Right atrium auricular region (tissue), 2 donors: ENCODE data around the gene DMXL1. TPM values are rescaled to one million over a fixed set of nuclear protein-coding genes. Genes with fewer than 3 reads are reported as not detected.
A peak's percentile ranks its signal among the peaks of the same experiment; 100 is the strongest.

ENCODE experiments used
- DNase-seq: peaks from one replicate; pipeline ENCODE4 v3.0.0-alpha.2; 2019; ENCODE audit warnings: low spot score
- H3K27ac ChIP-seq, 2 donors: fragments of 200-600 bp; sonication (generic); 1 replicate in 1 of 2; 2 replicates in 1 of 2; pipeline ENCODE4 v1.5.1; 2016 to 2019
- H3K27me3 ChIP-seq, 2 donors: fragments of 200-600 bp; sonication (generic); one replicate each; pipeline versions ENCODE4 v1.5.1 to v1.6.0; 2017 to 2019
- H3K36me3 ChIP-seq: fragments of 200-600 bp; sonication (generic); one replicate; pipeline ENCODE4 v1.5.1; 2016
- H3K4me1 ChIP-seq, 2 donors: fragments of 200-600 bp; sonication (generic); one replicate each; pipeline versions ENCODE4 v1.5.1 to v1.6.0; 2017 to 2019
- H3K4me3 ChIP-seq, 2 donors: fragments of 200-600 bp; sonication (generic); 1 replicate in 1 of 2; 2 replicates in 1 of 2; pipeline ENCODE4 v1.5.1; 2017 to 2019; ENCODE audit warnings: mild to moderate bottlenecking in 1 of 2, moderate library complexity in 1 of 2
- H3K9me3 ChIP-seq, 2 donors: fragments of 200-600 bp; sonication (generic); one replicate each; pipeline ENCODE4 v1.5.1; 2019
- total RNA-seq, 2 donors: library from RNA; depleted of rRNA; stranded (reverse); fragments of >200 nt; gene quantifications; one replicate each; pipeline ENCODE4 v1.1.0, GENCODE V29; 2016
- TF ChIP-seq, protein P1 (sequence below), 2 donors: fragments of 200-600 bp; sonication (generic); IDR thresholded peaks; one replicate each; pipeline ENCODE4 v1.5.1; 2019; ENCODE audit warnings: antibody characterized with exemption in 2 of 2

Gene DMXL1
- total RNA-seq, 2 donors from 2014 or later, result 29.4 to 40.5 TPM

DNA sequence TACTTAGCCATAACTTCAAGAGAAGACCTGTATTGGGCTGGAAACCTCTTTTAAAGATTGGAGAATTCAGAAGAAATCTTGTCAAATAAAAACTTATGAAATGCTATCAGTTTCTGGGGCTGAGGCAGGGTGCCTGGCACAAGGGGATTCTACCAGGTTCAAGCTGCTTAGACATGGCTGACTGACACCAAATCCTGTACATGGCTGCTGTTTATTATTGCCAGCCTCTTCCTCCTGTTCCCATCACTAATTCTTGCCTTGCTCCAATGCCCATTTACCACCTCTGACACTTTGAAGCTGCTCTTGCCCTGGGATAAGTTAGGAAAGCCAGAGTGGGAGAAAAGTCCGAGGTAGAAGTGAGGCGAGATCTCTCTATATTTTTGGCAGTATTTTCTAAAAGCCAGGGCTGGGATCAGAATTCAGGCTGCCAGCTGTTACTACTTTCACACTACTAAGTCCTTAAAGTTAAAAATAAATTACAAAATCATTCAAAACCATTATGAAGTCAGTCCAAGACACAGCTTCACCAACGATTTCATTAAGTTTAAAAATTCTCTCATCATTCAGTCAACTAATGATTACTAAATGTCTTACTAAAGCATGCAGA, 218.7 kb downstream of the DMXL1 start:
- Histone ChIP-seq H3K27ac (peak overlapping the region in 1 of 2 donors; percentile 7), H3K4me1 (peaks cover 0 to 19% of the 10 kb centered on the region in 2 donors), H3K9me3 (no peaks in the 10 kb centered on the region), H3K4me3 (no peak overlapping the region), H3K27me3 (no peaks in the 10 kb centered on the region), H3K36me3 (no peaks in the 10 kb centered on the region)
- DNase-seq, result no peak
- TF ChIP-seq, protein P1, sequence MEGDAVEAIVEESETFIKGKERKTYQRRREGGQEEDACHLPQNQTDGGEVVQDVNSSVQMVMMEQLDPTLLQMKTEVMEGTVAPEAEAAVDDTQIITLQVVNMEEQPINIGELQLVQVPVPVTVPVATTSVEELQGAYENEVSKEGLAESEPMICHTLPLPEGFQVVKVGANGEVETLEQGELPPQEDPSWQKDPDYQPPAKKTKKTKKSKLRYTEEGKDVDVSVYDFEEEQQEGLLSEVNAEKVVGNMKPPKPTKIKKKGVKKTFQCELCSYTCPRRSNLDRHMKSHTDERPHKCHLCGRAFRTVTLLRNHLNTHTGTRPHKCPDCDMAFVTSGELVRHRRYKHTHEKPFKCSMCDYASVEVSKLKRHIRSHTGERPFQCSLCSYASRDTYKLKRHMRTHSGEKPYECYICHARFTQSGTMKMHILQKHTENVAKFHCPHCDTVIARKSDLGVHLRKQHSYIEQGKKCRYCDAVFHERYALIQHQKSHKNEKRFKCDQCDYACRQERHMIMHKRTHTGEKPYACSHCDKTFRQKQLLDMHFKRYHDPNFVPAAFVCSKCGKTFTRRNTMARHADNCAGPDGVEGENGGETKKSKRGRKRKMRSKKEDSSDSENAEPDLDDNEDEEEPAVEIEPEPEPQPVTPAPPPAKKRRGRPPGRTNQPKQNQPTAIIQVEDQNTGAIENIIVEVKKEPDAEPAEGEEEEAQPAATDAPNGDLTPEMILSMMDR (IDR thresholded peaks at IDR 0.05), result no peak

DNA sequence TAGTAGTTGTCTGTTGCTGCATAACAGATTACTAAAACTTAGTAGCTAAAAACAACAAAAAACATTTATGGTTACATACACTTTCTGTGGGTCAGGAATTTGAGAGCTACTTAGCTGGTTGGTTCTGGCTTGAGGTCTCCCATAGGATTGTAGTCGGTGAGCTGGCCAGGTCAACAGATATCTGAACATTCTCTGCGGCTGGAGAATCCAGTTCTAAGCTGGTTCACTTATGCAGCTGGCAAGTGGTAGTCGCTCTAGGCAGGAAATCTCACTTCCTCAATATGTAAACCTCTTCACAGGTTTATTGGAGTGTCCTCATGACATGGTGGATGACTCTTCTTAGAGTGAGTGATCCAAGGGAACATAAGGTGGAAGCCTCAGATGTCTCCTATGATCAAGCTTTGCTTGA, 219.3 kb downstream of the DMXL1 start:
- TF ChIP-seq, protein P1 (IDR thresholded peaks at IDR 0.05), result no peak
- Histone ChIP-seq H3K36me3 (no peaks in the 10 kb centered on the region), H3K27ac (no peak overlapping the region), H3K27me3 (no peaks in the 10 kb centered on the region), H3K4me3 (no peak overlapping the region), H3K9me3 (no peaks in the 10 kb centered on the region), H3K4me1 (peaks cover 0 to 14% of the 10 kb centered on the region in 2 donors)
- no peak for DNase-seq

DNA sequence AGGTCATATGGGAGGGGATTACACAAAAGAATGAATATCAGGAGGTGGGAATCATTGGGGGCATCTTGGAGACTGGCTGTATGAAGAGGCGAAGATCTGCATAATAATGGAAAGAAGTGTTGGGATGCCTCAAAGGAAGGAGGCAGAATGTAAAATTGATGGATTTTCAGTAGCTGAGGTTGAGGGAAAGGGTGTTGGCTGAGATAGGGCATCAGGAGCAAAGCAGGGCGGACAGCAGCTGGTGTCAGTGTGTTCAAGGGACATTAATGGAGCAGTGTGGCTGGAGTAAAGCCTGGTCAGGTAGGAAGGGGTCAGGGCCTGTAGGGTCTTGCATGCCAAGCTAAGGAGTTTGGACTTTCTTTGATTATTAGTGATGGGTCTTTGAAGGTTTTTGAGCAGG, 219.7 kb downstream of the DMXL1 start:
- H3K27me3 ChIP-seq, result no peaks in the 10 kb centered on the region
- TF ChIP-seq, protein P1 (IDR thresholded peaks at IDR 0.05), result no peak
- H3K4me1 ChIP-seq, result peaks cover 0 to 14% of the 10 kb centered on the region in 2 donors
- no peak overlapping the region for H3K4me3 ChIP-seq
- no peak for DNase-seq
- no peak overlapping the region for H3K27ac ChIP-seq
- H3K9me3 ChIP-seq, result no peaks in the 10 kb centered on the region
- no peaks in the 10 kb centered on the region for H3K36me3 ChIP-seq

DNA sequence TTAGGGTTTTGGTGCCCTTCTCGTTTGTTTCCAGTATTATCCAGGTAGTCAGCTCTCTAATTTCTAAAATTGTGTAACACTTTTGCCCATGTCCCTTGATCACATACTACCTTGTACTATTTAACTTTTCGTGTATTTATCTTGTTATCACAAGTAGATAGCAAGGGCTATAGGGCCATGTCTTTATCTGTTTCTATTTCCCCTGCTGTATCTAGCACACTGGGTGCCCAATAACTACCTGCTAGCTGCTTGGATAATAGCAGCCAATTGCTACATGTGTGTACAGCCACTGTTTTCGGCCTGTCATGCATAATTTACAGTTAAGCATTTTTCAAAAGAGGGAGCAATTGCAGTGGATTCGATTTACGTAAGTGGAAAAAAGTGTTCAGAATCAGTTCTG, 220.2 kb downstream of the DMXL1 start:
- Histone ChIP-seq H3K4me1 (peaks cover 0 to 14% of the 10 kb centered on the region in 2 donors), H3K36me3 (no peaks in the 10 kb centered on the region), H3K27me3 (no peaks in the 10 kb centered on the region), H3K27ac (no peak overlapping the region), H3K4me3 (no peak overlapping the region), H3K9me3 (no peaks in the 10 kb centered on the region)
- no peak for DNase-seq
- TF ChIP-seq, protein P1 (IDR thresholded peaks at IDR 0.05), result no peak

DNA sequence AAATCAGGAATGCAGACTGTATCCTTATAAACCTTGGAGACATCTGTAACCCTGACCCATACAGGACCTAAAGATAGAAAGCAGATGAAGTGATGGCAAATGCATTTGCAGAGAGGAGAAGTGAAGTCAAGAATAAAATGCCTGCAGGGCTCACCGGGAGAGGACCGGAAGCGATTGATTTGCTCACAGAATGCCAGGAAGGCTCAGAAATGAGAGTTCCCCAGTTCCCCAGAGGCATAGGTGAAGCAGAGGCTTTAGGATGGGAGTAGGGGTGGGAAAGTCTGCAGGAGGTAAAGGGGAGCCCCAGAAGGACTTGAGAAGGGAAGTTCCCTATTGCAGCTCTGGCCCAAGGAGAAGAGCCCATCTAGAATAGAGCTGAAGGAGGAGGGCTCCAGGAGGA, 221.0 kb downstream of the DMXL1 start:
- TF ChIP-seq, protein P1 (IDR thresholded peaks at IDR 0.05), result no peak
- H3K36me3 ChIP-seq, result no peaks in the 10 kb centered on the region
- H3K4me3 ChIP-seq, result no peak overlapping the region
- H3K4me1 ChIP-seq, result peaks cover 0 to 14% of the 10 kb centered on the region in 2 donors
- DNase-seq, result no peak
- H3K27ac ChIP-seq, result no peak overlapping the region
- H3K9me3 ChIP-seq, result no peaks in the 10 kb centered on the region
- no peaks in the 10 kb centered on the region for H3K27me3 ChIP-seq
